ENCODE results near the gene CLDN20. TPM values are rescaled to one million over a fixed set of nuclear protein-coding genes. Genes with fewer than 3 reads are reported as not detected.
"Not testable (repeated sequence)": the region's sequence is repeated elsewhere in the genome, so short reads cannot be mapped to it uniquely, and the experiment has no call there.

Gene CLDN20
- total and polyA plus RNA-seq, 7 donors = not detected

- no peak overlapping the region for H3K4me3 ChIP-seq
- DNase-seq = no peak
- peak overlapping the region in 1 of 4 donors; percentile 68 for H3K27ac ChIP-seq
- no peaks in the 10 kb centered on the region for H3K27me3 ChIP-seq
- TF ChIP-seq CTCF (IDR thresholded peaks at IDR 0.05) (no peak), POLR2AphosphoS5 (IDR thresholded peaks at IDR 0.05) (no peak), EP300 (IDR thresholded peaks at IDR 0.05) (no peak), POLR2A (IDR thresholded peaks at IDR 0.05) (no peak)
- WGBS, 2 donors = 92 to 94% methylated on average over 4 of the region's 4 CpGs
- peaks cover 0 to 34% (median 22%) of the 10 kb centered on the region in 4 donors for H3K4me1 ChIP-seq
- intact Hi-C loops (cut with DNase I) = no loop called here
- no peaks in the 10 kb centered on the region for H3K9me3 ChIP-seq
- no peaks in the 10 kb centered on the region for H3K36me3 ChIP-seq
Observed at GRCh38 chr6:155227046-155227445, 36.8 kb upstream of the CLDN20 start.

GRCh38 chr6:155228546-155229166 is 35.2 kb upstream of the CLDN20 start:
- intact Hi-C loops (cut with DNase I) = no loop called here
- peak overlapping the region in 3 of 4 donors; percentile 9 to 25 (median 20) for H3K4me3 ChIP-seq
- peaks cover 0 to 49% (median 34%) of the 10 kb centered on the region in 4 donors for H3K4me1 ChIP-seq
- no peak for DNase-seq
- TF ChIP-seq EP300 (IDR thresholded peaks at IDR 0.05) = no peak
- TF ChIP-seq POLR2AphosphoS5 (IDR thresholded peaks at IDR 0.05) = peak in 1 of 4 donors; percentile 48
- no peak for TF ChIP-seq POLR2A (IDR thresholded peaks at IDR 0.05)
- no peak for TF ChIP-seq CTCF (IDR thresholded peaks at IDR 0.05)
- H3K36me3 ChIP-seq = no peaks in the 10 kb centered on the region
- no peaks in the 10 kb centered on the region for H3K9me3 ChIP-seq
- peak overlapping the region; percentile 62 to 72 (median 69) for H3K27ac ChIP-seq
- no peaks in the 10 kb centered on the region for H3K27me3 ChIP-seq
- WGBS, 2 donors = 84 to 92% methylated on average over 13 of the region's 13 CpGs

- WGBS, 2 donors = 80 to 82% methylated on average over 4 of the region's 4 CpGs
Observed at GRCh38 chr6:155230975-155231374, 32.8 kb upstream of the CLDN20 start.

GRCh38 chr6:155232848-155233247 is 31.0 kb upstream of the CLDN20 start:
- no peak for DNase-seq
- H3K4me1 ChIP-seq = peaks cover 0 to 61% (median 44%) of the 10 kb centered on the region in 4 donors
- WGBS, 2 donors = 88 to 89% methylated on average over 6 of the region's 6 CpGs
- peak overlapping the region; percentile 34 to 81 (median 59) for H3K27ac ChIP-seq
- no peaks in the 10 kb centered on the region for H3K36me3 ChIP-seq
- intact Hi-C loops (cut with DNase I) = no loop called here
- no peaks in the 10 kb centered on the region for H3K27me3 ChIP-seq
- H3K9me3 ChIP-seq = peaks cover 0 to 3% (median 0%) of the 10 kb centered on the region in 4 donors
- no peak for TF ChIP-seq EP300 (IDR thresholded peaks at IDR 0.05)
- TF ChIP-seq POLR2A (IDR thresholded peaks at IDR 0.05) = no peak
- no peak for TF ChIP-seq POLR2AphosphoS5 (IDR thresholded peaks at IDR 0.05)
- no peak for TF ChIP-seq CTCF (IDR thresholded peaks at IDR 0.05)
- no peak overlapping the region for H3K4me3 ChIP-seq

More at GRCh38 chr6:155230975-155231374, 32.8 kb upstream of the CLDN20 start:
- Histone ChIP-seq H3K4me1 (peaks cover 0 to 66% (median 49%) of the 10 kb centered on the region in 4 donors), H3K27ac (peak overlapping the region in 1 of 4 donors; percentile 21)
- H3K36me3 ChIP-seq; intact Hi-C loops (cut with DNase I); H3K9me3 ChIP-seq; H3K27me3 ChIP-seq; DNase-seq; H3K4me3 ChIP-seq: not testable (repeated sequence)

- no peaks in the 10 kb centered on the region for H3K36me3 ChIP-seq
- WGBS, 2 donors = 71 to 78% methylated on average over 4 of the region's 4 CpGs
Observed at GRCh38 chr6:155234167-155234566, 29.6 kb upstream of the CLDN20 start.

More at GRCh38 chr6:155234167-155234566, 29.6 kb upstream of the CLDN20 start:
- peaks cover 0 to 4% (median 0%) of the 10 kb centered on the region in 4 donors for H3K9me3 ChIP-seq
- TF ChIP-seq EP300 (IDR thresholded peaks at IDR 0.05) = no peak
- TF ChIP-seq POLR2A (IDR thresholded peaks at IDR 0.05) = no peak
- TF ChIP-seq CTCF (IDR thresholded peaks at IDR 0.05) = no peak
- TF ChIP-seq POLR2AphosphoS5 (IDR thresholded peaks at IDR 0.05) = no peak
- H3K4me3 ChIP-seq = no peak overlapping the region
- intact Hi-C loops (cut with DNase I) = no loop called here
- H3K27ac ChIP-seq = peak overlapping the region; percentile 46 to 81 (median 59)
- H3K4me1 ChIP-seq = peaks cover 0 to 48% (median 31%) of the 10 kb centered on the region in 4 donors
- DNase-seq = no peak
- no peaks in the 10 kb centered on the region for H3K27me3 ChIP-seq
